ENCODE results near the gene FUT8.

DNA sequence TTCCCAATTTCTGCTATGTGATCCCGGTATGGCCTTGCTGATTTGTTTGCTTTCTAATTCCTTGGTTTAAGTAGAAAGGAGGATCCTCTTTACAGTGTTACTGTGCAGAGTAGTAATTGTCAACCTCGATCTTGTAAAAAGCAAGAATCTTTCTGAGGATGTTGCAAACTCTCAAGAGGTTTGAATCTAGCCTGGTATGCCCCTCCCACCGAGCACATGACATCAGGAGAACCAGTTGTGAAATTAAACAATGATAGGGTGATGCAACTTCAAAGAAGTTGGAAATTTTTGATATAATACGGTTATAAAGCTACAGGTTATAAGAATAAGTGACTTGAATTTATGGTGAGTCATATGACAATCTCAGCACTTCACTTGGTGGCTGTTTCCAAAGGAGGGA lies 35.0 kb upstream of the FUT8 start:
- TF ChIP-seq POLR2A (IDR thresholded peaks at IDR 0.05) (no peak), POLR2AphosphoS5 (IDR thresholded peaks at IDR 0.05) (no peak)
- TF ChIP-seq, protein P1, sequence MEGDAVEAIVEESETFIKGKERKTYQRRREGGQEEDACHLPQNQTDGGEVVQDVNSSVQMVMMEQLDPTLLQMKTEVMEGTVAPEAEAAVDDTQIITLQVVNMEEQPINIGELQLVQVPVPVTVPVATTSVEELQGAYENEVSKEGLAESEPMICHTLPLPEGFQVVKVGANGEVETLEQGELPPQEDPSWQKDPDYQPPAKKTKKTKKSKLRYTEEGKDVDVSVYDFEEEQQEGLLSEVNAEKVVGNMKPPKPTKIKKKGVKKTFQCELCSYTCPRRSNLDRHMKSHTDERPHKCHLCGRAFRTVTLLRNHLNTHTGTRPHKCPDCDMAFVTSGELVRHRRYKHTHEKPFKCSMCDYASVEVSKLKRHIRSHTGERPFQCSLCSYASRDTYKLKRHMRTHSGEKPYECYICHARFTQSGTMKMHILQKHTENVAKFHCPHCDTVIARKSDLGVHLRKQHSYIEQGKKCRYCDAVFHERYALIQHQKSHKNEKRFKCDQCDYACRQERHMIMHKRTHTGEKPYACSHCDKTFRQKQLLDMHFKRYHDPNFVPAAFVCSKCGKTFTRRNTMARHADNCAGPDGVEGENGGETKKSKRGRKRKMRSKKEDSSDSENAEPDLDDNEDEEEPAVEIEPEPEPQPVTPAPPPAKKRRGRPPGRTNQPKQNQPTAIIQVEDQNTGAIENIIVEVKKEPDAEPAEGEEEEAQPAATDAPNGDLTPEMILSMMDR (IDR thresholded peaks at IDR 0.05): no peak
